BLaER1 treated with 17β-estradiol and CSF1 and Interleukin-3, amounts not matched to agents 10 nM and 100 nM (cell line): ENCODE results near the gene FAM114A1.

Experiments
- H3K27ac ChIP-seq, 11 experiments: shearing (Covaris generic); formaldehyde crosslinking; 2 replicates each; pipeline ENCODE4 v1.8.1; 2022
- H3K27me3 ChIP-seq, 11 experiments: shearing (Covaris generic); formaldehyde crosslinking; 2 replicates each; pipeline ENCODE4 v1.8.1; 2022
- H3K36me3 ChIP-seq, 11 experiments: shearing (Covaris generic); formaldehyde crosslinking; 2 replicates each; pipeline ENCODE4 v1.8.1; 2022
- H3K4me1 ChIP-seq, 10 experiments: shearing (Covaris generic); formaldehyde crosslinking; 2 replicates each; pipeline ENCODE4 v1.8.1; 2022
- H3K4me2 ChIP-seq, 11 experiments: shearing (Covaris generic); formaldehyde crosslinking; 2 replicates each; pipeline ENCODE4 v1.8.1; 2022
- H3K4me3 ChIP-seq, 10 experiments: shearing (Covaris generic); formaldehyde crosslinking; 2 replicates each; pipeline ENCODE4 v1.8.1; 2022
- H3K9ac ChIP-seq, 11 experiments: shearing (Covaris generic); formaldehyde crosslinking; 2 replicates each; pipeline ENCODE4 v1.8.1; 2022
- H3K9me3 ChIP-seq, 11 experiments: shearing (Covaris generic); formaldehyde crosslinking; replicated peaks in 1 of 11; 2 replicates each; pipeline ENCODE4 v1.8.1; 2022
- H4K20me1 ChIP-seq, 11 experiments: shearing (Covaris generic); formaldehyde crosslinking; 2 replicates each; pipeline ENCODE4 v1.8.1; 2022
- Cebpa-rat ChIP-seq, 11 experiments: shearing (Covaris generic); IDR thresholded peaks; 2 replicates each; pipeline ENCODE4 v1.8.1; 2022

FAM114A1 gene

GRCh38 chr4:38867478-38868058 lies at the start of gene FAM114A1:
FAM114A1 (plus strand) TSS chr4:38867806; CDS start chr4:38878079, 10,273 bp downstream.
- TF ChIP-seq Cebpa-rat (IDR thresholded peaks at IDR 0.05) = no peak
- Histone ChIP-seq H4K20me1 (no peaks in the 10 kb centered on the region), H3K36me3 (peaks cover 0 to 6% (median 0%) of the 10 kb centered on the region in 11 experiments; a peak in 2 of 22 replicates), H3K27ac (peak within 1 kb of the TSS in 5 of 11 experiments; percentile 23 to 56 (median 45); a peak in 7 of 22 replicates), H3K4me1 (peaks cover 0 to 31% (median 5%) of the 10 kb centered on the region in 10 experiments; a peak in 10 of 20 replicates), H3K27me3 (peaks cover 6 to 41% (median 33%) of the 10 kb centered on the region in 11 experiments; a peak in 20 of 22 replicates), H3K4me2 (peak within 1 kb of the TSS; percentile 59 to 96 (median 74)), H3K9me3 (no peaks in the 10 kb centered on the region), H3K9ac (peak within 1 kb of the TSS; percentile 3 to 83 (median 58); a peak in 18 of 22 replicates), H3K4me3 (peak within 1 kb of the TSS; percentile 43 to 69 (median 55))

- H3K27ac ChIP-seq = no peak overlapping the region
Measured at GRCh38 chr4:38818441-38818976, 49.1 kb upstream of the FAM114A1 start.

GRCh38 chr4:38819569-38819968 lies 48.0 kb upstream of the FAM114A1 start:
- no peaks in the 10 kb centered on the region for H4K20me1 ChIP-seq
- peaks cover 13 to 58% (median 31%) of the 10 kb centered on the region in 10 experiments; a peak in 18 of 20 replicates for H3K4me1 ChIP-seq
- no peak overlapping the region for H3K9ac ChIP-seq
- TF ChIP-seq Cebpa-rat (IDR thresholded peaks at IDR 0.05) = no peak
- H3K27ac ChIP-seq = no peak overlapping the region
- peak overlapping the region in 2 of 11 experiments; percentile 24 to 52; a peak in 2 of 22 replicates for H3K4me2 ChIP-seq
- no peak overlapping the region for H3K4me3 ChIP-seq
- peaks cover 19 to 35% (median 30%) of the 10 kb centered on the region in 11 experiments for H3K9me3 ChIP-seq
- H3K36me3 ChIP-seq = peaks cover 0 to 26% (median 0%) of the 10 kb centered on the region in 11 experiments; a peak in 9 of 22 replicates
- H3K27me3 ChIP-seq = no peaks in the 10 kb centered on the region

More at GRCh38 chr4:38818441-38818976, 49.1 kb upstream of the FAM114A1 start:
- H3K9ac ChIP-seq = no peak overlapping the region
- peaks cover 0 to 16% (median 0%) of the 10 kb centered on the region in 11 experiments; a peak in 9 of 22 replicates for H3K36me3 ChIP-seq
- TF ChIP-seq Cebpa-rat (IDR thresholded peaks at IDR 0.05) = no peak
- no peaks in the 10 kb centered on the region for H4K20me1 ChIP-seq
- H3K4me3 ChIP-seq = no peak overlapping the region
- peaks cover 10 to 32% (median 29%) of the 10 kb centered on the region in 11 experiments for H3K9me3 ChIP-seq
- H3K4me1 ChIP-seq = peaks cover 13 to 68% (median 31%) of the 10 kb centered on the region in 10 experiments; a peak in 18 of 20 replicates
- H3K4me2 ChIP-seq = 0 out of 22 replicates have a peak overlapping the region, but pooled peaks of 2 of the 11 experiments have one; percentile 1 to 17
- no peaks in the 10 kb centered on the region for H3K27me3 ChIP-seq

GRCh38 chr4:38820329-38821061 lies 47.1 kb upstream of the FAM114A1 start:
- H3K27ac ChIP-seq = peak overlapping the region in 1 of 11 experiments; percentile 15; a peak in 1 of 22 replicates
- TF ChIP-seq Cebpa-rat (IDR thresholded peaks at IDR 0.05) = peak in 4 of 11 experiments; percentile 57 to 70 (median 64); a peak in 5 of 22 replicates
- no peaks in the 10 kb centered on the region for H4K20me1 ChIP-seq
- peaks cover 17 to 30% (median 25%) of the 10 kb centered on the region in 11 experiments for H3K9me3 ChIP-seq
- peaks cover 0 to 34% (median 0%) of the 10 kb centered on the region in 11 experiments; a peak in 9 of 22 replicates for H3K36me3 ChIP-seq
- H3K4me2 ChIP-seq = peak overlapping the region in 9 of 11 experiments; percentile 6 to 68 (median 26); a peak in 13 of 22 replicates
- peaks cover 13 to 49% (median 28%) of the 10 kb centered on the region in 10 experiments; a peak in 18 of 20 replicates for H3K4me1 ChIP-seq
- H3K4me3 ChIP-seq = no peak overlapping the region
- 0 out of 22 replicates have a peak overlapping the region, but pooled peaks of 1 of the 11 experiments have one; percentile 3 for H3K9ac ChIP-seq
- no peaks in the 10 kb centered on the region for H3K27me3 ChIP-seq

GRCh38 chr4:38821739-38822138 lies 45.9 kb upstream of the FAM114A1 start:
- no peaks in the 10 kb centered on the region for H3K27me3 ChIP-seq
- H3K27ac ChIP-seq = no peak overlapping the region
- no peaks in the 10 kb centered on the region for H4K20me1 ChIP-seq
- peaks cover 2 to 36% (median 15%) of the 10 kb centered on the region in 10 experiments; a peak in 14 of 20 replicates for H3K4me1 ChIP-seq
- no peak overlapping the region for H3K9ac ChIP-seq
- peaks cover 17 to 42% (median 25%) of the 10 kb centered on the region in 11 experiments for H3K9me3 ChIP-seq
- no peak for TF ChIP-seq Cebpa-rat (IDR thresholded peaks at IDR 0.05)
- H3K4me3 ChIP-seq = no peak overlapping the region
- peaks cover 0 to 47% (median 0%) of the 10 kb centered on the region in 11 experiments; a peak in 9 of 22 replicates for H3K36me3 ChIP-seq
- H3K4me2 ChIP-seq = peak overlapping the region in 1 of 11 experiments; percentile 20; a peak in 1 of 22 replicates

GRCh38 chr4:38822748-38823303 lies 44.8 kb upstream of the FAM114A1 start:
- no peak overlapping the region for H3K4me3 ChIP-seq
- H3K36me3 ChIP-seq = peaks cover 0 to 58% (median 0%) of the 10 kb centered on the region in 11 experiments; a peak in 9 of 22 replicates
- no peak for TF ChIP-seq Cebpa-rat (IDR thresholded peaks at IDR 0.05)
- peaks cover 0 to 28% (median 11%) of the 10 kb centered on the region in 10 experiments; a peak in 12 of 20 replicates for H3K4me1 ChIP-seq
- no peak overlapping the region for H3K9ac ChIP-seq
- H3K27ac ChIP-seq = no peak overlapping the region
- no peak overlapping the region for H3K4me2 ChIP-seq
- H3K9me3 ChIP-seq = peaks cover 17 to 50% (median 25%) of the 10 kb centered on the region in 11 experiments
- no peaks in the 10 kb centered on the region for H3K27me3 ChIP-seq
- H4K20me1 ChIP-seq = no peaks in the 10 kb centered on the region

- H3K9ac ChIP-seq = no peak overlapping the region
- no peak overlapping the region for H3K4me2 ChIP-seq
- no peak for TF ChIP-seq Cebpa-rat (IDR thresholded peaks at IDR 0.05)
- peaks cover 0 to 22% (median 11%) of the 10 kb centered on the region in 10 experiments; a peak in 12 of 20 replicates for H3K4me1 ChIP-seq
- no peaks in the 10 kb centered on the region for H4K20me1 ChIP-seq
- peaks cover 0 to 67% (median 0%) of the 10 kb centered on the region in 11 experiments; a peak in 9 of 22 replicates for H3K36me3 ChIP-seq
- no peak overlapping the region for H3K4me3 ChIP-seq
- no peaks in the 10 kb centered on the region; a peak in 1 of 22 replicates for H3K27me3 ChIP-seq
- no peak overlapping the region for H3K27ac ChIP-seq
- peaks cover 17 to 50% (median 25%) of the 10 kb centered on the region in 11 experiments for H3K9me3 ChIP-seq
Measured at GRCh38 chr4:38823766-38824165, 43.8 kb upstream of the FAM114A1 start.

GRCh38 chr4:38829237-38829636 lies 38.4 kb upstream of the FAM114A1 start:
- TF ChIP-seq Cebpa-rat (IDR thresholded peaks at IDR 0.05) = no peak
- H3K9me3 ChIP-seq = peaks cover 10 to 60% (median 28%) of the 10 kb centered on the region in 11 experiments
- no peak overlapping the region for H3K4me3 ChIP-seq
- H3K27ac ChIP-seq = no peak overlapping the region
- peaks cover 0 to 91% (median 0%) of the 10 kb centered on the region in 11 experiments; a peak in 8 of 22 replicates for H3K36me3 ChIP-seq
- peaks cover 0 to under 1% (median 0%) of the 10 kb centered on the region in 11 experiments; a peak in 1 of 22 replicates for H3K27me3 ChIP-seq
- peaks cover 0 to 39% (median 0%) of the 10 kb centered on the region in 11 experiments; a peak in 4 of 22 replicates for H4K20me1 ChIP-seq
- no peak overlapping the region for H3K9ac ChIP-seq
- peaks cover 0 to 12% (median 0%) of the 10 kb centered on the region in 10 experiments; a peak in 4 of 20 replicates for H3K4me1 ChIP-seq
- no peak overlapping the region for H3K4me2 ChIP-seq
